Measurements from ENCODE around the gene TMEM271.

DNA sequence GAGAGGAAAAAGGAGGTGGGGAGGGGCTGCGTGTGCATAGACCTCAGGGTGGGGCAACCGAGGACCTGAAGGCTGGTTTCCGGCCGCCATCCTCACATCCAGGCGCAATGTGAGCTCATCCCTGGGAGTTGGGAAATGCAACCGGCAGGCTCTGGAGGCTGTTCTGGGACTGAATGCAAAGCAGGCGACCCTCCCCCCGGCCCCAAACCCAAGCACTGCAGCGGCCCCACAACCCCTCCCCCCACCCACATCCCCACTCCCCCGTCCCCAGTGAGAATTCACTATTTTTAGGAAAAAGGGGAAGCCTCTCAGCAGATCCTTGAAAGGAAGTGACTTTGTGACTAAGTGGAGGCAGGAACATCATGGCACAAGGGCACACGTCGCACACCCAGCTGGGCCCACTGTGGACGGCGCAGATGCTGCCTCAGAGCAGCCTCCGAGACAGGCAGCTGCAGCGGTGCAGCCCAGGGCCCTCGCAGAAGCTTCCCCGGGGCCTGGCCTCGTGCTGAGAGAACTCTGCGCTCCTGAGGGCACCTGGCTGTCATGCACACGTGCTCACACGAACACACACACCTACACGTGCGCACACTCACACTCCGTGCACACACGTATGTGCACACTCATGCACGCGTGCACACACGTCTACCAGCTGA lies 47.9 kb upstream of the TMEM271 start:
- TF ChIP-seq, protein P1, sequence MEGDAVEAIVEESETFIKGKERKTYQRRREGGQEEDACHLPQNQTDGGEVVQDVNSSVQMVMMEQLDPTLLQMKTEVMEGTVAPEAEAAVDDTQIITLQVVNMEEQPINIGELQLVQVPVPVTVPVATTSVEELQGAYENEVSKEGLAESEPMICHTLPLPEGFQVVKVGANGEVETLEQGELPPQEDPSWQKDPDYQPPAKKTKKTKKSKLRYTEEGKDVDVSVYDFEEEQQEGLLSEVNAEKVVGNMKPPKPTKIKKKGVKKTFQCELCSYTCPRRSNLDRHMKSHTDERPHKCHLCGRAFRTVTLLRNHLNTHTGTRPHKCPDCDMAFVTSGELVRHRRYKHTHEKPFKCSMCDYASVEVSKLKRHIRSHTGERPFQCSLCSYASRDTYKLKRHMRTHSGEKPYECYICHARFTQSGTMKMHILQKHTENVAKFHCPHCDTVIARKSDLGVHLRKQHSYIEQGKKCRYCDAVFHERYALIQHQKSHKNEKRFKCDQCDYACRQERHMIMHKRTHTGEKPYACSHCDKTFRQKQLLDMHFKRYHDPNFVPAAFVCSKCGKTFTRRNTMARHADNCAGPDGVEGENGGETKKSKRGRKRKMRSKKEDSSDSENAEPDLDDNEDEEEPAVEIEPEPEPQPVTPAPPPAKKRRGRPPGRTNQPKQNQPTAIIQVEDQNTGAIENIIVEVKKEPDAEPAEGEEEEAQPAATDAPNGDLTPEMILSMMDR (IDR thresholded peaks at IDR 0.05), result no peak
- no peak for TF ChIP-seq POLR2AphosphoS5 (IDR thresholded peaks at IDR 0.05)

Measured in transverse colon (tissue), 4 donors.